SK-N-MC (cell line): ENCODE results near the gene TUBB4A.
"Not testable (repeated sequence)": the region's sequence is repeated elsewhere in the genome, so short reads cannot be mapped to it uniquely, and the experiment has no call there.

ENCODE experiments used
- EZH2 ChIP-seq: fragments of 200-600 bp; sonication (generic); IDR thresholded peaks from one replicate; pipeline ENCODE4 v1.6.1; 2017; ENCODE audit warnings: antibody characterized with exemption
- POLR2AphosphoS5 ChIP-seq: IDR thresholded peaks from 2 replicates; pipeline ENCODE4 v1.6.1; 2012; ENCODE audit warnings: mild to moderate bottlenecking, low read depth, low read length, borderline replicate concordance

- not testable (repeated sequence) for TF ChIP-seq EZH2, POLR2AphosphoS5
Measured at GRCh38 chr19:6550679-6551078, 48.6 kb upstream of the TUBB4A start.
